Measurements from ENCODE around the gene CHST8. TPM values are rescaled to one million over a fixed set of nuclear protein-coding genes. Genes with fewer than 3 reads are reported as not detected.

Gene CHST8
- total and polyA plus RNA-seq, 2 donors from 2014 or later: 0.28 TPM; not detected in 1

- DNase-seq: peak in 1 of 5 donors; percentile 59
- no peaks in the 10 kb centered on the region for H3K27me3 ChIP-seq (ENCODE audit: control insufficient read depth, insufficient read depth, low read length)
- FAIRE-seq: no peak
- TF ChIP-seq CTCF (IDR thresholded peaks at IDR 0.05; ENCODE audit: borderline replicate concordance, extremely low read depth, insufficient read depth): no peak
- intact Hi-C loops (cut with DNase I): no loop called here
- H3K36me3 ChIP-seq (ENCODE audit: control insufficient read depth in 2 of 3, insufficient read depth in 3 of 3, low read length in 3 of 3): no peaks in the 10 kb centered on the region
- no peak overlapping the region for H3K9ac ChIP-seq (ENCODE audit: low read length in 3 of 3)
- no peaks in the 10 kb centered on the region for H3K9me3 ChIP-seq (ENCODE audit: control insufficient read depth in 2 of 3, insufficient read depth in 1 of 3, low read length in 3 of 3)
- H3K27ac ChIP-seq (ENCODE audit: low read depth in 2 of 2, low read length in 2 of 2): no peak overlapping the region
- H3K4me1 ChIP-seq (ENCODE audit: control insufficient read depth in 2 of 3, insufficient read depth in 2 of 3, low read depth in 1 of 3, low read length in 3 of 3): no peaks in the 10 kb centered on the region
- no peak overlapping the region for H3K4me3 ChIP-seq (ENCODE audit: low read length in 3 of 3)
Measured at GRCh38 chr19:33813391-33814101, 191.8 kb downstream of the CHST8 start.

- no peak overlapping the region for H3K27ac ChIP-seq (ENCODE audit: low read depth in 2 of 2, low read length in 2 of 2)
- no peaks in the 10 kb centered on the region for H3K27me3 ChIP-seq (ENCODE audit: control insufficient read depth, insufficient read depth, low read length)
- no peak for FAIRE-seq
- intact Hi-C loops (cut with DNase I): no loop called here
- no peak overlapping the region for H3K4me3 ChIP-seq (ENCODE audit: low read length in 3 of 3)
- H3K9ac ChIP-seq (ENCODE audit: low read length in 3 of 3): no peak overlapping the region
- peaks cover 0 to 2% (median 0%) of the 10 kb centered on the region in 3 donors for H3K4me1 ChIP-seq (ENCODE audit: control insufficient read depth in 2 of 3, insufficient read depth in 2 of 3, low read depth in 1 of 3, low read length in 3 of 3)
- H3K36me3 ChIP-seq (ENCODE audit: control insufficient read depth in 2 of 3, insufficient read depth in 3 of 3, low read length in 3 of 3): no peaks in the 10 kb centered on the region
- TF ChIP-seq CTCF (IDR thresholded peaks at IDR 0.05; ENCODE audit: borderline replicate concordance, extremely low read depth, insufficient read depth): no peak
- peak in 2 of 5 donors; percentile 7 to 41 for DNase-seq
- no peaks in the 10 kb centered on the region for H3K9me3 ChIP-seq (ENCODE audit: control insufficient read depth in 2 of 3, insufficient read depth in 1 of 3, low read length in 3 of 3)
Measured at GRCh38 chr19:33814181-33815165, 192.7 kb downstream of the CHST8 start.

- H3K4me3 ChIP-seq (ENCODE audit: low read length in 3 of 3): no peak overlapping the region
- DNase-seq (peak in 1 of 5 donors; percentile 32), FAIRE-seq (no peak)
- no peak overlapping the region for H3K27ac ChIP-seq (ENCODE audit: low read depth in 2 of 2, low read length in 2 of 2)
- H3K9me3 ChIP-seq (ENCODE audit: control insufficient read depth in 2 of 3, insufficient read depth in 1 of 3, low read length in 3 of 3): no peaks in the 10 kb centered on the region
- H3K36me3 ChIP-seq (ENCODE audit: control insufficient read depth in 2 of 3, insufficient read depth in 3 of 3, low read length in 3 of 3): no peaks in the 10 kb centered on the region
- H3K9ac ChIP-seq (ENCODE audit: low read length in 3 of 3): no peak overlapping the region
- H3K4me1 ChIP-seq (ENCODE audit: control insufficient read depth in 2 of 3, insufficient read depth in 2 of 3, low read depth in 1 of 3, low read length in 3 of 3): peaks cover 0 to 11% (median 0%) of the 10 kb centered on the region in 3 donors
- H3K27me3 ChIP-seq (ENCODE audit: control insufficient read depth, insufficient read depth, low read length): no peaks in the 10 kb centered on the region
- intact Hi-C loops (cut with DNase I): no loop called here
- TF ChIP-seq CTCF (IDR thresholded peaks at IDR 0.05; ENCODE audit: borderline replicate concordance, extremely low read depth, insufficient read depth): no peak
Measured at GRCh38 chr19:33815380-33816340, 193.9 kb downstream of the CHST8 start.
